CD4-positive, alpha-beta T cell treated with Interleukin-4 for 1 hour (primary cell): ENCODE data around the gene CARMIL3.
"Not testable (repeated sequence)": the region's sequence is repeated elsewhere in the genome, so short reads cannot be mapped to it uniquely, and the experiment has no call there.

Source experiments
- DNase-seq, 2 donors: peaks; one replicate each; pipeline ENCODE4 v3.0.0-alpha.2; 2020 to 2022

The CARMIL3 gene

DNA sequence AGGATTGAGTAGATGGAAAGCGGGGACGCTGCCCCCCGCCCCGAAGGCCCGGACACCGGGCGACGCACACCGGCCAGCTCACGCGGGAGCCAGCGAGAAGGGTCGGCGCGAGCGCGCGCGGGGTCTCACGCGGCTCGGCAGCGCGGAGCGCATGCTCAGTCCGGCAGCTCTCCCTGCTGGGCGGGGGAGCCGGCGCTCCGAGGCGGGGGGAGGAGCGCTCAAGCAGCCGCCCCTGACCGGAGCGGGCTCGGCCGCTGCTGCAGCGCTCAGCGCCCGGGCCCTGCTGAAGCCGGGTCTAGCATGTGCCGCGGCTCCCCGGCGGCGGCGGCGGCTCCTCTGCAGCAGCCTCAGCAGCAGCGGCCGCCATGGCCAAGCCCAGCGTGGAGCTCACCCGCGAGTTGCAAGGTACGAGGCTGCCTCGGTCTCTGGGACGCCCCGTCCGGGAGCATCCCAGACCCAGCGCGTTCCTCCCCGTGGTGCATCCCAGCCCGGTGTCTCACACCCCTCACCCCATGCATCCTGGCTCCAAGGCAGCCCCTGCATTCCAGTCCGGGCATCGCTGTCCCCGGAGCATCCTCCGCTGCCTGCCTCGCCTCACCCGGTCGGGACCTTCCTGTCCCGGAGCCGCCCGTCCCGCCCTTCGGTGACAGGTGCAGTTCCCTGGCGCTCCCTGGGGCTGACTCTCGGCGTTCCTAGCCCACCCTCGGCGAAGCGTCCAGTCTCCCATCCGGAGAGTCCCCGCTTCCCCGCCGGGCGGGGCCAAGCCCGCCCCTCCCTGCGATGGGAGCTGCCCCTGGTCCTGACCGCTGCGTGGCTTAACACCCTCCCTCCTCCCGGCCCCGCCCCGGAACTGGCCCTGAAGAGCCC lies at the start of gene CARMIL3:
Gene CARMIL3, plus strand, starts transcription at position 221 of the 867 bp plus-strand sequence. Its CDS starts 145 bp downstream, at position 366.
- DNase-seq = peak; percentile 50 to 60

- not testable (repeated sequence) for DNase-seq
Measured at GRCh38 chr14:24006471-24006816, 45.4 kb upstream of the CARMIL3 start.

GRCh38 chr14:24006817-24007652 lies 44.8 kb upstream of the CARMIL3 start:
- peak; percentile 67 for DNase-seq

DNA sequence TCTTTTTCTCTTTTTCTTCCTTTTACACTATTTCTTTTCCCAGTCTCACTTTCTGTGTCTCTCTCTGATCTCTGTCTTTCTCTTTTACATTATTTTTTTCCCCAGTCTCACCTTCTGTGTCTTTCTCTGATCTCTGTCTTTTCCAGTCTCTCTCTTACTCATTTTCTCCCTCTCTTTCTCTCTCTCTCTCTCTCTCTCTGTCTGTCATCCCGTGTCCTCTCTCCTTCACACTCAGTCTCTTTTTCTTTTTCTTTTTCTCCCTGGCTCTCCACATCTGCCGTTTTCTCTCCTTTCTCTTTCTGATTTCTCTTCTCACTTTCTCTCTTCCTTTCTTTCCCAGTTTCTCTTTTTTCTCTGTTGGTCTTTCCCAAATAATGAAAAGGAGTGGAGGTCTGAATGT lies 40.8 kb upstream of the CARMIL3 start:
- DNase-seq = no peak

DNA sequence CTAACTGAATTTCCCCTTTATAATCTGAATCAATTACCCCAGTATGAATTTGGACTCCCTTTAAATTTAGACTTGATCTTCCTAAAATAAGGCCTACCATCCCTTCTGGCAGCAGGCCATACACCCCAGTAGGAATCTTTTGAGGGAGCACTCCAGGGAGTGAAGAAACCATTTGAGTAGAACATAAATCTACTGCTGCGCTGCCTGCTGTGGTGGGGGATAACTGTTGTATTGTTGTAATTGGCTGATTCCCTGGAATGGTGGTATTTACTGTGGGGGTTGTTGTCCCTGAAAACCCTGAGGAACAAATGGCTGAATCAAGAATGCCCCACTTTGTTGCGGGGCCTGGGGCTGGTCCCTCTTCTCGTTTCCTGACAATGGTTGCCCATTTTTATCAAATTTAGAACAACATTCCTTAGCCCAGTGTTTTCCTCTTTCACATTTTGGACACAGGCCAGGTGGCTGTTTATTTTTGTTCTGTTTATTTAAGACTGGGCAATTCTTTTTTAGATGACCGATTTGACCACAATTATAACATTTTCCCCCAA lies 39.0 kb upstream of the CARMIL3 start:
- DNase-seq = not testable (repeated sequence)

GRCh38 chr14:24013654-24014514 lies 37.9 kb upstream of the CARMIL3 start:
- peak; percentile 66 to 84 for DNase-seq

DNA sequence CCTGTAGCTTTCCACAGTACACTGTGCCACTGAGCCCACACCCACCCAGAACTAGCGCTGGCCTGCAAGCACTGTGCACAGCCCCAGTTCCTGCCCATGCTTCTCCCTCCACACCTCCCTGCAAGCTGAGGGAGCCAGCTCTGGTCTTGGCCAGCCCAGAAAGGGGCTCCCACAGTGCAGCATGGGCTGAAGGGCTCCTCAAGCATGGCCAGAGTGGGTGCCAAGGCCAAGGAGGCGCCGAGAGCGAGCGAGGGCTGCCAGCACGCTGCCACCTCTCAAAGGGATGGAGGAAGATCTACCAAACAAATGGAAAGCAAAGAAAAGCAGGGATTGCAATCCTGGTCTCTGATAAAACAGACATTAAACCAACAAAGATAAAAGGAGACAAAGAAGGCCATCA lies 36.1 kb upstream of the CARMIL3 start:
- not testable (repeated sequence) for DNase-seq

DNA sequence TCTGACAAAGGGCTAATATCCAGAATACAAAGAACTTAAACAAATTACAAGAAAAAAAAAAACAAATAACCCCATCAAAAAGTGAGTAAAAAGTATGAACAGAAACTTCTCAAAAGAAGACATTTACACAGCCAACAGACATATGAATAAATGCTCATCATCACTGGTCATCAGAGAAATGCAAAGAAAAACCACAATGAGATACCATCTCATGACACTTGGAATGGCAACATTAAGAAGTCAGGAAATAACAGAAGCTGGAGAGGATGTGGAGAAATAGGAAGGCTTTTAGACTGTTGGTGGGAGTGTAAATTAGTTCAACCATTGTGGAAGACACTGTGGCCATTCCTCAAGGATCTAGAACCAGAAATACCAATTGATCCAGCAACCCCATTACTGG lies 32.8 kb upstream of the CARMIL3 start:
- DNase-seq = not testable (repeated sequence)

- peak in 1 of 2 donors; percentile 2 for DNase-seq
Measured at GRCh38 chr14:24019944-24020343, 31.9 kb upstream of the CARMIL3 start.

DNA sequence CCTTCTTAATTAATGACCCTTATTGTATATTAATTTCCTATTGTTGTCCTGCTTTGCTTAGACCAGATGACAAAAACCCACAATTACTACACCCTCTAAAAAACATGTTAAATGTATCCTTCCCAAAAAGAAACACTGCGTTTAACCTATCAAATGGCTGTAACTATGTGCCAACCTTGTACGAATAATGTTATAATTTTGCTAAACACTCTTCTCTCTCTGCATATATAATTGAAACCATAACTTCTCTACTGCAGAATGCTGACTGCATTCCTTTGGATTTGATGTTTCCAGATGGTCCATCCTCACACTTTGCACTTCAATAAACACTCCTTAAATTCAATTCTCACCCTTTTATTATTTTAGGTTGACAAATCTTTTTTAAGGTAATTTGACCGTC lies 31.3 kb upstream of the CARMIL3 start:
- DNase-seq = not testable (repeated sequence)

GRCh38 chr14:24024939-24025418 lies 26.8 kb upstream of the CARMIL3 start:
- not testable (repeated sequence) for DNase-seq

DNA sequence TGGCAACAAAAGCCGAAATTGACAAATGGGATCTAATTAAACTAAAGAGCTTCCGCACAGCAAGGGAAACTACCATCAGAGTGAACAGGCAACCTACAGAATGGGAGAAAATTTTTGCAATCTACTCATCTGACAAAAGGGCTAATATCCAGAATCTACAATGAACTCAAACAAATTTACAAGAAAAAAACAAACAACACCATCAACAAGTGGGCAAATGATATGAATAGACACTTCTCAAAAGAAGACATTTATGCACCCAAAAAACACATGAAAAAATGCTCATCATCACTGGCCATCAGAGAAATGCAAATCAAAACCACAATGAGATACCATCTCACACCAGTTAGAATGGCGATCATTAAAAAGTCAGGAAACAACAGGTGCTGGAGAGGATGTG lies 22.1 kb upstream of the CARMIL3 start:
- DNase-seq = not testable (repeated sequence)

GRCh38 chr14:24031331-24031730 lies 20.5 kb upstream of the CARMIL3 start:
- DNase-seq = not testable (repeated sequence)

DNA sequence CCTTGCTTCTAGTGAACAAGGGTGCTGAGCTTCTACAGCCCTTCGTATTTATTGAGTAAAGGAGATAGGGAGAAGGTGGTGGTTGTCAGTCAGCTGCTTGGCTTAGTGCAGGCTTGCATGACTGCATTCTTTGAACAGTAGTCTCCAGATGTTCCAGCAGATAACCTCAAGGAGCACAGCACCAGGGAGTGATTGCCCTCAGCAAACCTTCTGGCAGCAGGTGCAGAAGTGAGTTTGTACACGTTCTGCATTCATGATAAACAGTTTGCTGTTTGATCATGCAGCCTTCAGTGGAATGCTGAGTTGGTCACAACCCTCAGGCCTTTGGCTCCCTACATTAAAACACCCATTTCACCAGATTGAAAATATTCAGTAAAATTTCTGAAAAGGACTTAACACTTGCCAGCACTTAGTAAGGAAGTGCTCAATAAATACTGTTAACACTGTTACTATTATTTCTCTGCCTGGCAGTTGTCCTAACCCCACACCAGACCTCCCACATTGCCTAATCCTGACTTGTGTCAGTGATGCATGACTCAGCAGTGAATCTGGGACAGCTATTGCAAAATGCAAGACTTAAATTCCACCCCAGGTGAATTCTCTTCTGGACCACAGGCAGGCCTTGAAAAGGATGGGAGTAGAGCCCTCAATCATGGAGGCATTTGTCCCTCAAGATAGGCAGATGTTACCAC lies 18.9 kb upstream of the CARMIL3 start:
- peak in 1 of 2 donors; percentile 33 for DNase-seq

DNA sequence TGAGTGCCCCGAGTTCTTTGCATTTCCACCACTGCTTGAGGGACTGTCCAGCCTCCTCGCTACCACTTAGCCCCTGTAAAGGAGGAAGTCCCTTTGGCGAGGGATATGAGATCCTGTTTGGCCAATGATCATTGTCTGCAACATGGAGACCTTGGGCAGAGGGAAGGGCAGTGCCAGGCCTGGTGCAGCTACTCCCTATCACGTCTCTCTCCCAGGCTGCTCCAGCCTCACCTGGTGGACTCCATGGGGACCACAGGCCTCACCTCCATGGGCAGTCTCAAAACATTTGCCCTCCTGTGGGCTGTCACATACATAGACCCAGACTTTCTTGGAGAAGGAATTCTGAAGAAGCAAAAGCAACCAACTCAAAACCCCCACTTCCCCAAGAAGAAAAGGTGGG lies 16.0 kb upstream of the CARMIL3 start:
- DNase-seq = not testable (repeated sequence)

DNA sequence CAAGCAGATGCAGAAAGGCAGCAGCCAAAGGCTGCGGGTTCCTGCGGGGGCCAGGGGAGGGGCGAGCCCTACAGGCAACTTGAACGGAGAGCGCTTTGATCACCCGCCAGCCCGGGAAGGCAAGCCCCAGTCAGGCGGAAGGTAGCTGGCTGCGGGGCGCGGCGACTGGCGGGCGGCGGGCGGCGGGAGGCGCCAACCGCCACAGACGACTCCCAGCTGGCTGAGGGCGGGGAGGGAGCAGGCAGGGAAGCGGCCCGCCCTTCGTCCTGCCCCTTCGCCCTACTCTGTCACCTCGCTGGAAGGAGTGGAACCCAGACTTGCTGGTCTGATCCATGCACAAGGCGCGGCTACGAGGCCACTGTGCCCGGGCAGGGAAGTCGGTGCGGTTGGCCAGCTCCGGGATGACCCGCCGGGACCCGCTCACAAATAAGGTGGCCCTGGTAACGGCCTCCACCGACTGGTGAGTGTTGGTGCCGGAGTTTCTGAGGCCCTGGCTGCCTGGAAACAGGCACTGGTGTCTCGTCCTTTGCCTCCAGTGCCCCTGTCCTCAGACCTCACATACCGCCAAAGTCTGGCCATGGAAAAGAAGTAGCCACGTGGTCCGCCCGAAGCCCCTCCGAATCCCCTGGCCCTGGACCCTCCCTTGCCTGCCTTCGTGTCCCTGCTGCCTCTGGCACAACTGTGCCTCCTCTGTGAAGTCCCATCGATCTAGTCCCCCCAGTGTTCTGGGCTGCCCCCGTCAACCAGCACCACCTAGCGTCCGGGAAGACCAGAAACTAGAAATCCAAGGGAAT lies 15.4 kb upstream of the CARMIL3 start:
- DNase-seq = peak; percentile 67 to 70

- DNase-seq = not testable (repeated sequence)
Measured at GRCh38 chr14:24036963-24037657, 14.7 kb upstream of the CARMIL3 start.

- no peak for DNase-seq
Measured at GRCh38 chr14:24037658-24038037, 14.2 kb upstream of the CARMIL3 start.

DNA sequence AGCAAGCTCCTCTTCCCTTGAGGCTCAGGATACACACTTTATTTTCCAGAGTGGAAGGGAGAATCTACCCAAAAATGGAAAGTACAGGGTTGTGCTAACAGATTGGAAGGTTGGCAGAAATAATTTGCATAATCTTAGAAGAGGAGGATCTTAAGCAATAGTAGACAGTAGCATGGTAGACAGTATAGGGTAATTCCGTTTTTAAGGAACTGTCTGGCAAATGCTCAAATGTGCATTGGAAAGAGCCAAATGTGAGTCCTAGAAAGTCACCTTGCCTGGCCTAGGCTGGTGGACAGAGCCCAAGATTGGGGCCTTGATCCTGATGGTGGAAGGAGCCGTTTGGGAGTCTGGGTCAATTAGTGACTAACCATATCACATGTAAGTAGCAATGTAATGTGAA lies 13.1 kb upstream of the CARMIL3 start:
- DNase-seq = no peak

GRCh38 chr14:24040692-24041091 lies 11.1 kb upstream of the CARMIL3 start:
- DNase-seq = no peak
